ENCODE results near the gene EPB41L3.

Gene EPB41L3

GRCh38 chr18:5521000-5521399, 22.8 kb downstream of the EPB41L3 start:
- H3K4me3 ChIP-seq (ENCODE audit: control insufficient read depth, low read depth, low read length): no peak overlapping the region
- DNase-seq (ENCODE audit: low read depth): no peak
- no peak for TF ChIP-seq CTCF (conservative IDR thresholded peaks at IDR 0.05; ENCODE audit: control insufficient read depth, insufficient read depth, low read depth, low read length)

GRCh38 chr18:5520464-5520863, 23.3 kb downstream of the EPB41L3 start:
- TF ChIP-seq CTCF (conservative IDR thresholded peaks at IDR 0.05; ENCODE audit: control insufficient read depth, insufficient read depth, low read depth, low read length): no peak
- no peak overlapping the region for H3K4me3 ChIP-seq (ENCODE audit: control insufficient read depth, low read depth, low read length)
- no peak for DNase-seq (ENCODE audit: low read depth)

GRCh38 chr18:5519448-5520298, 24.1 kb downstream of the EPB41L3 start:
- no peak overlapping the region for H3K4me3 ChIP-seq (ENCODE audit: control insufficient read depth, low read depth, low read length)

GRCh38 chr18:5518899-5519371, 24.9 kb downstream of the EPB41L3 start:
- peak; percentile 90 for DNase-seq (ENCODE audit: low read depth)
- no peak for TF ChIP-seq CTCF (conservative IDR thresholded peaks at IDR 0.05; ENCODE audit: control insufficient read depth, insufficient read depth, low read depth, low read length)
- peak overlapping the region; percentile 6 for H3K4me3 ChIP-seq (ENCODE audit: control insufficient read depth, low read depth, low read length)

More at GRCh38 chr18:5519448-5520298, 24.1 kb downstream of the EPB41L3 start:
- peak; percentile 60 for DNase-seq (ENCODE audit: low read depth)
- no peak for TF ChIP-seq CTCF (conservative IDR thresholded peaks at IDR 0.05; ENCODE audit: control insufficient read depth, insufficient read depth, low read depth, low read length)

- H3K4me3 ChIP-seq (ENCODE audit: control insufficient read depth, low read depth, low read length): no peak overlapping the region
- no peak for TF ChIP-seq CTCF (conservative IDR thresholded peaks at IDR 0.05; ENCODE audit: control insufficient read depth, insufficient read depth, low read depth, low read length)
- DNase-seq (ENCODE audit: low read depth): no peak
These were observed 25.5 kb downstream of the EPB41L3 start for GRCh38 chr18:5518179-5518770.

- no peak for TF ChIP-seq CTCF (conservative IDR thresholded peaks at IDR 0.05; ENCODE audit: control insufficient read depth, insufficient read depth, low read depth, low read length)
- H3K4me3 ChIP-seq (ENCODE audit: control insufficient read depth, low read depth, low read length): no peak overlapping the region
- no peak for DNase-seq (ENCODE audit: low read depth)
These were observed 27.0 kb downstream of the EPB41L3 start for GRCh38 chr18:5516841-5517240.

Measured in fibroblast of mammary gland (primary cell).